HepG2 (cell line): ENCODE data around the gene KMT2D. TPM values are rescaled to one million over a fixed set of nuclear protein-coding genes. Genes with fewer than 3 reads are reported as not detected.

Experiments
- ATF3 ChIP-seq: sonication (generic); formaldehyde crosslinking; IDR thresholded peaks from 2 replicates; pipeline ENCODE4 v1.4.0; 2020; ENCODE audit warnings: missing genetic modification reagents
- EP300 ChIP-seq, 3 experiments: sonication (generic) in 1 of 3; formaldehyde crosslinking in 1 of 3; IDR thresholded peaks; 2 replicates each; pipeline versions ENCODE4 v1.5.1 to v1.6.1; 2011 to 2020; ENCODE audit warnings: low read depth in 2 of 3, low read length in 2 of 3, borderline replicate concordance in 1 of 3, improper control_type of control experiment in 1 of 3, mild to moderate bottlenecking in 1 of 3, missing genetic modification reagents in 1 of 3, moderate library complexity in 1 of 3
- FOXO1 ChIP-seq: sonication (generic); formaldehyde crosslinking; IDR thresholded peaks from 2 replicates; pipeline ENCODE4 v1.4.0; 2020; ENCODE audit warnings: missing genetic modification reagents
- HNF4G ChIP-seq, 2 experiments: sonication (generic) in 1 of 2; formaldehyde crosslinking in 1 of 2; IDR thresholded peaks; 2 replicates each; pipeline versions ENCODE4 v1.4.0 to v1.6.1; 2011 to 2020; ENCODE audit warnings: borderline replicate concordance in 2 of 2, low read depth in 2 of 2, mild to moderate bottlenecking in 2 of 2, low read length in 1 of 2, missing genetic modification reagents in 1 of 2, moderate library complexity in 1 of 2
- IRX3 ChIP-seq: sonication (generic); formaldehyde crosslinking; IDR thresholded peaks from 2 replicates; pipeline ENCODE4 v1.8.1; 2023; ENCODE audit warnings: mild to moderate bottlenecking, low read depth, missing genetic modification reagents, borderline replicate concordance
- MAFG ChIP-seq: sonication (generic); formaldehyde crosslinking; IDR thresholded peaks from 2 replicates; pipeline ENCODE4 v1.5.1; 2020; ENCODE audit warnings: mild to moderate bottlenecking, missing genetic modification reagents
- SCMH1 ChIP-seq: sonication (generic); formaldehyde crosslinking; IDR thresholded peaks from 2 replicates; pipeline ENCODE4 v1.9.0; 2021; ENCODE audit warnings: missing genetic modification reagents, mild to moderate bottlenecking, borderline replicate concordance
- SOX5 ChIP-seq: IDR thresholded peaks from 2 replicates; pipeline ENCODE4 v1.6.1; 2016; ENCODE audit warnings: borderline replicate concordance
- TCF12 ChIP-seq, 2 experiments: fragments of 450-650 bp in 1 of 2; sonication (generic) in 1 of 2; formaldehyde crosslinking in 1 of 2; IDR thresholded peaks; 2 replicates each; pipeline versions ENCODE4 v1.6.1 to v1.8.0; 2017 to 2022; ENCODE audit warnings: antibody characterized with exemption in 1 of 2, mild to moderate bottlenecking in 1 of 2, missing genetic modification reagents in 1 of 2, moderate library complexity in 1 of 2
- TIGD3 ChIP-seq: sonication (generic); formaldehyde crosslinking; IDR thresholded peaks from 2 replicates; pipeline ENCODE4 v1.5.1; 2020; ENCODE audit warnings: mild to moderate bottlenecking, missing genetic modification reagents, borderline replicate concordance
- XRCC5 ChIP-seq: fragments of 200-400 bp; formaldehyde crosslinking; optimal IDR thresholded peaks from 2 replicates; pipeline ENCODE3; 2017; ENCODE audit warnings: mild to moderate bottlenecking, low read length
- ZBTB44 ChIP-seq: sonication (generic); formaldehyde crosslinking; IDR thresholded peaks from 2 replicates; pipeline ENCODE4 v1.4.0; 2020; ENCODE audit warnings: missing genetic modification reagents
- ZNF121 ChIP-seq: sonication (generic); formaldehyde crosslinking; IDR thresholded peaks from 2 replicates; pipeline ENCODE4 v1.5.0; 2020; ENCODE audit warnings: mild to moderate bottlenecking, missing genetic modification reagents
- ZNF281 ChIP-seq: sonication (generic); formaldehyde crosslinking; IDR thresholded peaks from 2 replicates; pipeline ENCODE4 v1.4.0; 2020; ENCODE audit warnings: missing genetic modification reagents, borderline replicate concordance
- ZNF326 ChIP-seq: sonication (generic); formaldehyde crosslinking; IDR thresholded peaks from 2 replicates; pipeline ENCODE4 v1.4.0; 2020; ENCODE audit warnings: missing genetic modification reagents, borderline replicate concordance
- ZNF441 ChIP-seq: sonication (generic); formaldehyde crosslinking; IDR thresholded peaks from 2 replicates; pipeline ENCODE4 v1.7.0; 2021; ENCODE audit warnings: missing genetic modification reagents, borderline replicate concordance
- ZNF513 ChIP-seq: sonication (generic); formaldehyde crosslinking; conservative IDR thresholded peaks from 2 replicates; pipeline ENCODE4 v1.5.0; 2020; ENCODE audit warnings: missing genetic modification reagents
- ZNF850 ChIP-seq: sonication (generic); formaldehyde crosslinking; conservative IDR thresholded peaks from 2 replicates; pipeline ENCODE4 v1.9.0; 2021; ENCODE audit warnings: mild to moderate bottlenecking, missing genetic modification reagents
- polyA plus RNA-seq, 8 experiments: library from polyadenylated mRNA; depleted of rRNA in 3 of 8; stranded (reverse) in 7 of 8; unstranded in 1 of 8; fragments of >200 nt; fragmentation: Illumina TruSeq in 4 of 8; extraction: Trizol in 4 of 8; gene quantifications; 2 replicates each; pipeline versions ENCODE4 v1.2.1 to v1.2.3, GENCODE V29; 2011 to 2016; ENCODE audit warnings: low read depth in 4 of 8, missing spikeins in 1 of 8, mixed read lengths in 1 of 8; ENCODE audit not compliant: insufficient read depth in 1 of 8
- total RNA-seq, 5 experiments: library from RNA; depleted of rRNA; stranded (reverse); fragments of >200 nt; fragmentation: Illumina TruSeq; extraction: Trizol; gene quantifications; 2 replicates each; pipeline ENCODE4 v1.2.3, GENCODE V29; 2016; ENCODE audit warnings: low read depth in 1 of 5

KMT2D gene
- total and polyA plus RNA-seq, 2 of the 13 experiments (the other 11 are each of a cell fraction or from before 2014, with no cell fraction given) = 8.1 to 10.4 TPM

GRCh38 chr12:49018261-49019119 is 42.1 kb downstream of the KMT2D start, which contains the start of gene PRKAG1 (continued):
- TF ChIP-seq TIGD3 (CRISPR knock-in tag) (no peak), ZBTB44 (no peak), XRCC5 (peak; percentile 63), ATF3 (CRISPR knock-in tag) (peak; percentile 44; the same call in 1 of the 2 replicates), ZNF326 (CRISPR knock-in tag) (0 out of 2 replicates have a peak, but pooled peaks have one; percentile 49), ZNF441 (peak; percentile 85), IRX3 (no peak), ZNF850 (CRISPR knock-in tag) (no peak), HNF4G (IDR thresholded peaks at IDR 0.05; ENCODE audit: borderline replicate concordance, low read depth, low read length) (no peak), HNF4G (CRISPR knock-in tag; IDR thresholded peaks at IDR 0.05; ENCODE audit: borderline replicate concordance, low read depth) (peak; percentile 72; the same call in 1 of the 2 replicates), ZNF121 (no peak), ZNF513 (CRISPR knock-in tag) (0 out of 2 replicates have a peak, but pooled peaks have one; percentile 5), SCMH1 (CRISPR knock-in tag) (no peak), TCF12 (IDR thresholded peaks at IDR 0.05) (no peak), TCF12 (CRISPR knock-in tag; IDR thresholded peaks at IDR 0.05) (no peak), ZNF281 (CRISPR knock-in tag) (no peak), FOXO1 (CRISPR knock-in tag) (no peak), SOX5 (CRISPR knock-in tag) (peak; percentile 35; the same call in 1 of the 2 replicates), MAFG (no peak), EP300 (IDR thresholded peaks at IDR 0.05; ENCODE audit: low read depth in 2 of 2, low read length in 2 of 2) (peak in 1 of 2 experiments; percentile 24; a peak in 1 of 4 replicates), EP300 (CRISPR knock-in tag; IDR thresholded peaks at IDR 0.05; ENCODE audit: borderline replicate concordance) (peak; percentile 12; the same call in 1 of the 2 replicates)
